Gastrocnemius medialis (tissue), 4 donors: ENCODE results near the gene RBCK1. TPM values are rescaled to one million over a fixed set of nuclear protein-coding genes. Genes with fewer than 3 reads are reported as not detected.
"Not testable (repeated sequence)": the region's sequence is repeated elsewhere in the genome, so short reads cannot be mapped to it uniquely, and the experiment has no call there.

Experiments
- ATAC-seq, 2 donors: fragments of 150-250 bp; one replicate each; pipeline ENCODE4 v1.9.1; 2016
- DNase-seq, 2 donors: peaks; one replicate each; pipeline ENCODE4 v3.0.0-alpha.2; 2019
- H3K27ac ChIP-seq, 4 donors: fragments of 200-600 bp; sonication (generic); 1 replicate in 1 of 4; 2 replicates in 3 of 4; pipeline ENCODE4 v1.5.1; 2016 to 2018; ENCODE audit warnings: mild to moderate bottlenecking in 2 of 4, moderate library complexity in 1 of 4
- H3K27me3 ChIP-seq, 3 donors: fragments of 200-600 bp; sonication (generic) in 2 of 3; 1 replicate in 1 of 3; 2 replicates in 2 of 3; pipeline versions ENCODE4 v1.5.1 to v1.6.0; 2016 to 2019; ENCODE audit warnings: mild to moderate bottlenecking in 1 of 3, moderate library complexity in 1 of 3
- H3K36me3 ChIP-seq, 2 donors: fragments of 200-600 bp; sonication (generic) in 1 of 2; one replicate each; pipeline ENCODE4 v1.5.1; 2017 to 2018
- H3K4me1 ChIP-seq, 2 donors: fragments of 200-600 bp; sonication (generic) in 1 of 2; one replicate each; pipeline ENCODE4 v1.5.1; 2016 to 2017; ENCODE audit warnings: mild to moderate bottlenecking in 2 of 2
- H3K4me3 ChIP-seq, 4 donors: fragments of 200-600 bp; sonication (generic) in 3 of 4; 1 replicate in 1 of 4; 2 replicates in 3 of 4; pipeline ENCODE4 v1.5.1; 2016 to 2019; ENCODE audit warnings: mild to moderate bottlenecking in 2 of 4
- H3K9me3 ChIP-seq, 3 donors: fragments of 200-600 bp; sonication (generic) in 2 of 3; 1 replicate in 1 of 3; 2 replicates in 2 of 3; pipeline ENCODE4 v1.5.1; 2016 to 2019
- CTCF ChIP-seq, 5 experiments: fragments of 450-650 bp in 3 of 5; fragments of 200-600 bp in 2 of 5; sonication (generic) in 2 of 5; IDR thresholded peaks in 4 of 5; conservative IDR thresholded peaks in 1 of 5; 1 replicate in 4 of 5; 2 replicates in 1 of 5; pipeline ENCODE4 v1.5.1; 2016 to 2019; ENCODE audit warnings: antibody characterized with exemption in 5 of 5, mild to moderate bottlenecking in 3 of 5, moderate library complexity in 3 of 5
- POLR2A ChIP-seq, 2 donors: fragments of 450-650 bp; IDR thresholded peaks; one replicate each; pipeline ENCODE4 v1.6.1; 2017; ENCODE audit warnings: antibody characterized with exemption in 2 of 2, mild to moderate bottlenecking in 2 of 2, moderate library complexity in 2 of 2
- in situ Hi-C, 4 donors: fragments of 200-750 bp; cut with MboI; loops; one replicate each; pipeline versions ENCODE4 v1.15.0 to v1.8.0; 2017; ENCODE audit warnings: low sequenced_read_pairs in 4 of 4
- intact Hi-C: fragments of 100-400 bp; cut with DNase I; formaldehyde crosslinking; loops from one replicate; pipeline ENCODE4 v1.15.1; 2023; ENCODE audit warnings: low total_unique reads
- total RNA-seq, 4 donors: library from RNA; depleted of rRNA; stranded (reverse); fragments of >200 nt; gene quantifications; one replicate each; pipeline versions ENCODE4 v1.1.0 to v1.2.3, GENCODE V29; 2016

The RBCK1 gene
- total RNA-seq, 4 donors from 2014 or later, result 38.6 to 76.5 (median 62.6) TPM

- intact Hi-C loops (no loop called here), in situ Hi-C loops (no loop called here)
- TF ChIP-seq CTCF (IDR thresholded peaks at IDR 0.05 in 4 of 5, conservative IDR thresholded peaks at IDR 0.05 in 1 of 5) (no peak), POLR2A (IDR thresholded peaks at IDR 0.05) (no peak)
- ATAC-seq (no peak), DNase-seq (no peak)
- H3K27me3 ChIP-seq, result peaks cover 0 to 22% (median 14%) of the 10 kb centered on the region in 3 donors
- H3K27ac ChIP-seq, result no peak overlapping the region
- H3K9me3 ChIP-seq, result no peaks in the 10 kb centered on the region
- H3K4me1 ChIP-seq, result peaks cover 0 to 11% of the 10 kb centered on the region in 2 donors
- no peak overlapping the region for H3K4me3 ChIP-seq
- no peaks in the 10 kb centered on the region for H3K36me3 ChIP-seq
Observed at GRCh38 chr20:383889-384288, 24.2 kb upstream of the RBCK1 start.

- Histone ChIP-seq H3K9me3 (no peaks in the 10 kb centered on the region), H3K4me1 (peaks cover 0 to 11% of the 10 kb centered on the region in 2 donors), H3K36me3 (no peaks in the 10 kb centered on the region), H3K4me3 (no peak overlapping the region), H3K27me3 (peaks cover 0 to 19% (median 14%) of the 10 kb centered on the region in 3 donors), H3K27ac (no peak overlapping the region)
- no peak for ATAC-seq
- no peak for TF ChIP-seq POLR2A (IDR thresholded peaks at IDR 0.05)
- no peak for TF ChIP-seq CTCF (IDR thresholded peaks at IDR 0.05 in 4 of 5, conservative IDR thresholded peaks at IDR 0.05 in 1 of 5)
- intact Hi-C loops, result no loop called here
- no peak for DNase-seq
- in situ Hi-C loops, result no loop called here
Observed at GRCh38 chr20:384723-385122, 23.4 kb upstream of the RBCK1 start.

- no peaks in the 10 kb centered on the region for H3K9me3 ChIP-seq
- no peaks in the 10 kb centered on the region for H3K36me3 ChIP-seq
- TF ChIP-seq CTCF (IDR thresholded peaks at IDR 0.05 in 4 of 5, conservative IDR thresholded peaks at IDR 0.05 in 1 of 5) (no peak), POLR2A (IDR thresholded peaks at IDR 0.05) (no peak)
- H3K27ac ChIP-seq, result no peak overlapping the region
- H3K4me1 ChIP-seq, result peaks cover 0 to 11% of the 10 kb centered on the region in 2 donors
- in situ Hi-C loops (no loop called here), intact Hi-C loops (no loop called here)
- DNase-seq, result no peak
- no peak overlapping the region for H3K4me3 ChIP-seq
- ATAC-seq, result no peak
- H3K27me3 ChIP-seq, result peaks cover 0 to 15% (median 14%) of the 10 kb centered on the region in 3 donors
Observed at GRCh38 chr20:385448-385847, 22.7 kb upstream of the RBCK1 start.

GRCh38 chr20:386634-387033 is 21.5 kb upstream of the RBCK1 start:
- H3K27me3 ChIP-seq, H3K4me1 ChIP-seq, in situ Hi-C loops, DNase-seq, intact Hi-C loops, H3K36me3 ChIP-seq, H3K27ac ChIP-seq, ATAC-seq, H3K4me3 ChIP-seq, H3K9me3 ChIP-seq: not testable (repeated sequence)

- H3K4me3 ChIP-seq, result no peak overlapping the region
- peaks cover 0 to under 1% (median 0%) of the 10 kb centered on the region in 3 donors for H3K27me3 ChIP-seq
- in situ Hi-C loops, result no loop called here
- TF ChIP-seq CTCF (IDR thresholded peaks at IDR 0.05 in 4 of 5, conservative IDR thresholded peaks at IDR 0.05 in 1 of 5) (no peak), POLR2A (IDR thresholded peaks at IDR 0.05) (no peak)
- H3K36me3 ChIP-seq, result no peaks in the 10 kb centered on the region
- ATAC-seq, result no peak
- no peaks in the 10 kb centered on the region for H3K9me3 ChIP-seq
- no peak for DNase-seq
- no peaks in the 10 kb centered on the region for H3K4me1 ChIP-seq
- H3K27ac ChIP-seq, result no peak overlapping the region
- intact Hi-C loops, result no loop called here
Observed at GRCh38 chr20:387520-387919, 20.6 kb upstream of the RBCK1 start.
